ENCODE measurements around the gene CDH2.

DNA sequence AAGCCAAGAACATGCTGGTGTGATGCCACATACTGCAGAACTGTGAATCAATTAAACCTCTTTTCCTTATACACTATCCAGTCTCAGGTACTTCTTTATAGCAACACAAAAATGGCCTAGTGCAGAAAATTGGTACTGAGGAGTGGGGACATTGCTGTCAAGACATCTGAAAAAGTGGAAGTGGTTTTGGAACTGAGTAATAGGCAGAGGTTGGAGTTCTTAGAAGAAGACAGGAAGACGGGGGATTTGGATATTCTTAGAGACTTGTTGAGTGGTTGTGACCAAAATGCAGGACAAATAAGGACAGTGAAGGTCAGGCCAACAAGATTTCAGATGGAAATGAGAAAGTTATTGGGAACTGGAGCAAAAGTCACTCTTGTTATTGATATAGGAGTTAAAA, 31.3 kb upstream of the CDH2 start:
- TF ChIP-seq POLR2AphosphoS5 (IDR thresholded peaks at IDR 0.05) (no peak), EZH2 (IDR thresholded peaks at IDR 0.05; ENCODE audit: borderline replicate concordance, insufficient read depth, low read length, poor library complexity, severe bottlenecking) (no peak), EP300 (conservative IDR thresholded peaks at IDR 0.05; ENCODE audit: poor library complexity, severe bottlenecking) (no peak)
- TF ChIP-seq, protein P1, sequence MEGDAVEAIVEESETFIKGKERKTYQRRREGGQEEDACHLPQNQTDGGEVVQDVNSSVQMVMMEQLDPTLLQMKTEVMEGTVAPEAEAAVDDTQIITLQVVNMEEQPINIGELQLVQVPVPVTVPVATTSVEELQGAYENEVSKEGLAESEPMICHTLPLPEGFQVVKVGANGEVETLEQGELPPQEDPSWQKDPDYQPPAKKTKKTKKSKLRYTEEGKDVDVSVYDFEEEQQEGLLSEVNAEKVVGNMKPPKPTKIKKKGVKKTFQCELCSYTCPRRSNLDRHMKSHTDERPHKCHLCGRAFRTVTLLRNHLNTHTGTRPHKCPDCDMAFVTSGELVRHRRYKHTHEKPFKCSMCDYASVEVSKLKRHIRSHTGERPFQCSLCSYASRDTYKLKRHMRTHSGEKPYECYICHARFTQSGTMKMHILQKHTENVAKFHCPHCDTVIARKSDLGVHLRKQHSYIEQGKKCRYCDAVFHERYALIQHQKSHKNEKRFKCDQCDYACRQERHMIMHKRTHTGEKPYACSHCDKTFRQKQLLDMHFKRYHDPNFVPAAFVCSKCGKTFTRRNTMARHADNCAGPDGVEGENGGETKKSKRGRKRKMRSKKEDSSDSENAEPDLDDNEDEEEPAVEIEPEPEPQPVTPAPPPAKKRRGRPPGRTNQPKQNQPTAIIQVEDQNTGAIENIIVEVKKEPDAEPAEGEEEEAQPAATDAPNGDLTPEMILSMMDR (IDR thresholded peaks at IDR 0.05; ENCODE audit: poor library complexity, severe bottlenecking) = no peak
- TF ChIP-seq, protein P2, sequence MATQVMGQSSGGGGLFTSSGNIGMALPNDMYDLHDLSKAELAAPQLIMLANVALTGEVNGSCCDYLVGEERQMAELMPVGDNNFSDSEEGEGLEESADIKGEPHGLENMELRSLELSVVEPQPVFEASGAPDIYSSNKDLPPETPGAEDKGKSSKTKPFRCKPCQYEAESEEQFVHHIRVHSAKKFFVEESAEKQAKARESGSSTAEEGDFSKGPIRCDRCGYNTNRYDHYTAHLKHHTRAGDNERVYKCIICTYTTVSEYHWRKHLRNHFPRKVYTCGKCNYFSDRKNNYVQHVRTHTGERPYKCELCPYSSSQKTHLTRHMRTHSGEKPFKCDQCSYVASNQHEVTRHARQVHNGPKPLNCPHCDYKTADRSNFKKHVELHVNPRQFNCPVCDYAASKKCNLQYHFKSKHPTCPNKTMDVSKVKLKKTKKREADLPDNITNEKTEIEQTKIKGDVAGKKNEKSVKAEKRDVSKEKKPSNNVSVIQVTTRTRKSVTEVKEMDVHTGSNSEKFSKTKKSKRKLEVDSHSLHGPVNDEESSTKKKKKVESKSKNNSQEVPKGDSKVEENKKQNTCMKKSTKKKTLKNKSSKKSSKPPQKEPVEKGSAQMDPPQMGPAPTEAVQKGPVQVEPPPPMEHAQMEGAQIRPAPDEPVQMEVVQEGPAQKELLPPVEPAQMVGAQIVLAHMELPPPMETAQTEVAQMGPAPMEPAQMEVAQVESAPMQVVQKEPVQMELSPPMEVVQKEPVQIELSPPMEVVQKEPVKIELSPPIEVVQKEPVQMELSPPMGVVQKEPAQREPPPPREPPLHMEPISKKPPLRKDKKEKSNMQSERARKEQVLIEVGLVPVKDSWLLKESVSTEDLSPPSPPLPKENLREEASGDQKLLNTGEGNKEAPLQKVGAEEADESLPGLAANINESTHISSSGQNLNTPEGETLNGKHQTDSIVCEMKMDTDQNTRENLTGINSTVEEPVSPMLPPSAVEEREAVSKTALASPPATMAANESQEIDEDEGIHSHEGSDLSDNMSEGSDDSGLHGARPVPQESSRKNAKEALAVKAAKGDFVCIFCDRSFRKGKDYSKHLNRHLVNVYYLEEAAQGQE (IDR thresholded peaks at IDR 0.05; ENCODE audit: borderline replicate concordance) = no peak
